ENCODE measurements around the gene YEATS4. TPM values are rescaled to one million over a fixed set of nuclear protein-coding genes. Genes with fewer than 3 reads are reported as not detected.

YEATS4 gene
- polyA plus RNA-seq, 3 donors = 6.6 to 20.9 (median 16.0) TPM

DNA sequence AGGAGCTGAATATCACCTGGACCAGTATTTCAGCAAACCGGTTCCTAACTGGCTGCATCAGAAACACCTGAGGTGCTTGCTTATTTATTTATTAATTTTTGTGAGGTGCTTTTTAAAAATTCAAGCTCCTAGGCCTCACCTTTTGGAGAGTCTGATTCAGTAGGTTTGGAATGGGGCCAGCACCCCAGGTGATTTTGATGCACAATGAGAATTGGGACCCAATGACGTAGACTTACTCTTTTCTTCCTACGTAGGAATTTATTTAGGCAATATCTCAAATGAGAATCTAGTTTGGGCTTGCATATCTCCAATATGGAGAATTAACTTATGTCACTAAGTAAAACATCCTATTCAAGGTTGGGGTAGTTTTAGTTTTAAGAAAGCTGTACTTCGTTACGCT, 7.3 kb downstream of the YEATS4 start:
- Histone ChIP-seq H3K9ac (ENCODE audit: insufficient read depth, low read length, poor library complexity, severe bottlenecking) (no peak overlapping the region), H3K79me2 (ENCODE audit: insufficient read depth, low read length) (peaks cover 68% of the 10 kb centered on the region), H3K36me3 (replicated peaks in 1 of 2; ENCODE audit: control insufficient read depth in 1 of 2, insufficient read depth in 2 of 2, low read length in 2 of 2) (peaks cover 56 to 85% of the 10 kb centered on the region in 2 donors), H3K9me3 (replicated peaks in 1 of 2; ENCODE audit: control insufficient read depth in 1 of 2, insufficient read depth in 1 of 2, low read length in 2 of 2) (no peaks in the 10 kb centered on the region), H3K4me2 (replicated peaks; ENCODE audit: extremely low read depth, low read length, poor library complexity, severe bottlenecking) (no peak overlapping the region), H2AFZ (ENCODE audit: insufficient read depth, low read depth, low read length, poor library complexity, severe bottlenecking) (no peak overlapping the region), H4K20me1 (ENCODE audit: insufficient read depth, low read length) (no peaks in the 10 kb centered on the region), H3K27ac (ENCODE audit: low read depth in 1 of 2, low read length in 2 of 2) (no peak overlapping the region), H3K4me1 (ENCODE audit: control insufficient read depth in 1 of 2, insufficient read depth in 2 of 2, low read length in 2 of 2) (no peaks in the 10 kb centered on the region), H3K27me3 (ENCODE audit: control insufficient read depth in 2 of 2, insufficient read depth in 2 of 2, low read length in 2 of 2) (no peaks in the 10 kb centered on the region), H3K4me3 (replicated peaks in 1 of 3; ENCODE audit: low read depth in 2 of 3, low read length in 3 of 3) (no peak overlapping the region)
- H3K27me3 Mint-ChIP-seq (ENCODE audit: low read depth in 3 of 3) = no peaks in the 10 kb centered on the region
- TF ChIP-seq CTCF (IDR thresholded peaks at IDR 0.05) = no peak
- no peak overlapping the region for H3K27ac Mint-ChIP-seq
- no peak overlapping the region for H3K4me3 Mint-ChIP-seq
- intact Hi-C loops (cut with micrococcal nuclease) = no loop called here
- peaks cover 2% of the 10 kb centered on the region for H3K4me1 Mint-ChIP-seq
- peaks cover 45 to 46% of the 10 kb centered on the region in 2 donors for H3K36me3 Mint-ChIP-seq
- no peaks in the 10 kb centered on the region for H3K9me3 Mint-ChIP-seq
- DNase-seq = no peak
- WGBS (ENCODE audit: insufficient coverage) = no CpG with 5 or more reads among the region's 5 CpGs

DNA sequence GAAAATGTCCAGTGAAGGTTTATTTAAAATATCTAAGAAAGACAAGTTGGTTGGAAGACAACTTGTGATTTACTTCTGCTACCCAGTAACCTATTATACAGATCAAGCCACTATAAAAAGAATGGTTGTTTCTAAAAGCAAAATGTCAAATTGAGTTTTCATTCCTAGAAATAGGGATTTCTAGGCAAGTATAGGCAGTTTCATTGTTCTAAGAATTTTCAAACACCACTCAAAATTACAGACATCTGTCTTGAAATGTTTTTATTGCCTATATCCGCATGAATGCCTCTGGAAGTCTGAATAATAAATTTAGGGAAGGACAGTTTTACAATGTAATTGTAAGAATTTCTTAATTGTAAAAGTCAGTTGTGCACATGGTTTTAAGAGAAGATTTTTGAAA, 8.6 kb downstream of the YEATS4 start:
- no peak for TF ChIP-seq CTCF (IDR thresholded peaks at IDR 0.05)
- H2AFZ ChIP-seq (ENCODE audit: insufficient read depth, low read depth, low read length, poor library complexity, severe bottlenecking) = no peak overlapping the region
- no peaks in the 10 kb centered on the region for H4K20me1 ChIP-seq (ENCODE audit: insufficient read depth, low read length)
- no peak for DNase-seq
- H3K27me3 ChIP-seq (ENCODE audit: control insufficient read depth in 2 of 2, insufficient read depth in 2 of 2, low read length in 2 of 2) = no peaks in the 10 kb centered on the region
- WGBS (ENCODE audit: insufficient coverage) = no CpG with 5 or more reads among the region's 1 CpG
- Mint-ChIP-seq H3K27me3 (ENCODE audit: low read depth in 3 of 3) (peaks cover 0 to 1% (median 0%) of the 10 kb centered on the region in 3 donors), H3K4me3 (no peak overlapping the region), H3K9me3 (peaks cover 0 to 1% (median 0%) of the 10 kb centered on the region in 7 donors), H3K27ac (no peak overlapping the region), H3K36me3 (peaks cover 56 to 59% of the 10 kb centered on the region in 2 donors), H3K4me1 (peaks cover 2% of the 10 kb centered on the region)
- peaks cover 56 to 86% of the 10 kb centered on the region in 2 donors for H3K36me3 ChIP-seq (replicated peaks in 1 of 2; ENCODE audit: control insufficient read depth in 1 of 2, insufficient read depth in 2 of 2, low read length in 2 of 2)
- H3K79me2 ChIP-seq (ENCODE audit: insufficient read depth, low read length) = peaks cover 60% of the 10 kb centered on the region
- H3K9me3 ChIP-seq (replicated peaks in 1 of 2; ENCODE audit: control insufficient read depth in 1 of 2, insufficient read depth in 1 of 2, low read length in 2 of 2) = no peaks in the 10 kb centered on the region
- no peak overlapping the region for H3K4me2 ChIP-seq (replicated peaks; ENCODE audit: extremely low read depth, low read length, poor library complexity, severe bottlenecking)
- no peak overlapping the region for H3K9ac ChIP-seq (ENCODE audit: insufficient read depth, low read length, poor library complexity, severe bottlenecking)
- intact Hi-C loops (cut with micrococcal nuclease) = no loop called here
- H3K4me3 ChIP-seq (replicated peaks in 1 of 3; ENCODE audit: low read depth in 2 of 3, low read length in 3 of 3) = no peak overlapping the region
- H3K4me1 ChIP-seq (ENCODE audit: control insufficient read depth in 1 of 2, insufficient read depth in 2 of 2, low read length in 2 of 2) = no peaks in the 10 kb centered on the region
- no peak overlapping the region for H3K27ac ChIP-seq (ENCODE audit: low read depth in 1 of 2, low read length in 2 of 2)
